Endodermal cell (in vitro differentiated cells): ENCODE data around the gene BMPR1B. TPM values are rescaled to one million over a fixed set of nuclear protein-coding genes. Genes with fewer than 3 reads are reported as not detected.

ENCODE experiments used
- DNase-seq: peaks from one replicate; pipeline ENCODE4 v3.0.0-alpha.2; 2017
- H3K27ac ChIP-seq: 2 replicates; pipeline ENCODE4 v1.5.1; 2013; ENCODE audit warnings: mild to moderate bottlenecking, low read depth, low read length, moderate library complexity
- H3K27me3 ChIP-seq: 2 replicates; pipeline ENCODE4 v1.6.1; 2013; ENCODE audit warnings: mild to moderate bottlenecking, low read length, moderate library complexity; ENCODE audit not compliant: insufficient read depth, control insufficient read depth, poor library complexity, severe bottlenecking
- H3K36me3 ChIP-seq: 2 replicates; pipeline ENCODE4 v1.7.0; 2013; ENCODE audit warnings: mild to moderate bottlenecking, low read length, moderate library complexity; ENCODE audit not compliant: control insufficient read depth, insufficient read depth
- H3K4me1 ChIP-seq: one replicate; pipeline ENCODE4 v1.7.0; 2013; ENCODE audit warnings: low read length; ENCODE audit not compliant: control insufficient read depth, insufficient read depth
- H3K4me3 ChIP-seq: 2 replicates; pipeline ENCODE4 v1.5.1; 2013; ENCODE audit warnings: mild to moderate bottlenecking, low read length, moderate library complexity
- H3K9ac ChIP-seq: 2 replicates; pipeline ENCODE4 v1.6.1; 2013; ENCODE audit warnings: mild to moderate bottlenecking, low read length, moderate library complexity; ENCODE audit not compliant: poor library complexity, severe bottlenecking; ENCODE audit errors: extremely low read depth
- H3K9me3 ChIP-seq: 2 replicates; pipeline ENCODE4 v1.6.1; 2013; ENCODE audit warnings: mild to moderate bottlenecking, low read length, moderate library complexity; ENCODE audit not compliant: control insufficient read depth
- H3K27ac Mint-ChIP-seq: 2 replicates; pipeline ENCODE4 v1.8.0; 2020; ENCODE audit warnings: mixed read lengths
- H3K27me3 Mint-ChIP-seq: 2 replicates; pipeline ENCODE4 v1.8.0; 2021; ENCODE audit warnings: mild to moderate bottlenecking, mixed read lengths; ENCODE audit not compliant: insufficient read depth
- H3K36me3 Mint-ChIP-seq: 2 replicates; pipeline ENCODE4 v1.8.0; 2020; ENCODE audit warnings: low read depth, mixed read lengths
- H3K4me1 Mint-ChIP-seq: 2 replicates; pipeline ENCODE4 v1.8.0; 2020; ENCODE audit warnings: mixed read lengths
- H3K4me3 Mint-ChIP-seq: 2 replicates; pipeline ENCODE4 v1.8.0; 2020; ENCODE audit warnings: mild to moderate bottlenecking, moderate library complexity, mixed read lengths
- H3K9me3 Mint-ChIP-seq: 2 replicates; pipeline ENCODE4 v1.8.0; 2020; ENCODE audit warnings: mild to moderate bottlenecking, mixed read lengths
- WGBS, 2 experiments: methylation state at CpG; one replicate each; pipeline versions ENCODE4 v1.1.5 to v1.1.7; 2013; ENCODE audit warnings: missing lambda C conversion rate in 2 of 2, mixed read lengths in 1 of 2; ENCODE audit not compliant: insufficient coverage in 1 of 2, insufficient read length in 1 of 2; 5-methylcytosine and 5-hydroxymethylcytosine counted together
- total RNA-seq, 2 donors: library from RNA; stranded (reverse); fragmentation: NEBNext Ultra II Directional in 1 of 2; extraction: Animal tissue kit (Norgen Biotek cat#: 25700) in 1 of 2; gene quantifications; 2 replicates in 1 of 2; 3 replicates in 1 of 2; pipeline ENCODE4 v1.2.1, GENCODE V29; 2021
- TF ChIP-seq, protein P1 (sequence below): fragments of 200-600 bp; sonication (generic); conservative IDR thresholded peaks from 2 replicates; pipeline ENCODE4 v1.5.0; 2021; ENCODE audit warnings: antibody characterized with exemption, mild to moderate bottlenecking

Gene BMPR1B
- total RNA-seq, 2 donors from 2014 or later: 2.8 to 3.6 TPM

DNA sequence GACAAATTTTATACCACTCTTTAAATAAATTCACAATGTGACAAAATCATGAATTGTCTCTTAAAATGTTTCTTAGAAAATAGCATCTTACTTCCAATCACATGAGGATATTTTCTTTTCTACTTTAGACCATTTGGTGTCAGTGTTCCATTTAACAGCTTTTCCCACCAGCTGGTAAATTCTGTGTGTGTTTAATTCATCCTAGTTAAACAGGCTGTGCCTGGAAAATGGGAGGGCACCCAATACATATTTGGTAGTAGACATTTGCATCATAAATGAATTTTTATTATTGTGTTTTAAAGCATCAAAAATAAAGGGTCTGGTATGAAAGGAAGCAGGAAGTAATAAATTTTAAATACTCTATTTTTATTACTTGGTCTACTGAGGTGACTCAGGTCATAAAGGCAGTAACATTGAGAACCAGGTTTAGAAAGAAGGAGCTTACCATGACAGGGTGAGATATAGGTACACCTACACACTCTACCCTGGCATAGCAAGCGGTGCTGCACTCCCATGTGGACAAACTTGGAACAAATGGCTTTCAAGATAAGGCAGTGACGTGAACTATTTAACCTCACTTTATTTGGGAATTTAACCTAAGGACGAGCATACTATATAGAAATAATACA lies 344.5 kb downstream of the BMPR1B start:
- peaks cover 32% of the 10 kb centered on the region for H3K27me3 ChIP-seq
- no peak overlapping the region for H3K9ac ChIP-seq
- H3K4me3 Mint-ChIP-seq: no peak overlapping the region
- H3K36me3 ChIP-seq: no peaks in the 10 kb centered on the region
- no peak overlapping the region for H3K27ac Mint-ChIP-seq
- no peaks in the 10 kb centered on the region for H3K4me1 ChIP-seq
- H3K9me3 Mint-ChIP-seq: no peaks in the 10 kb centered on the region
- DNase-seq: no peak
- H3K27me3 Mint-ChIP-seq: peaks cover 6% of the 10 kb centered on the region
- peaks cover 5% of the 10 kb centered on the region for H3K4me1 Mint-ChIP-seq
- no peaks in the 10 kb centered on the region for H3K9me3 ChIP-seq
- H3K36me3 Mint-ChIP-seq: no peaks in the 10 kb centered on the region
- TF ChIP-seq, protein P1, sequence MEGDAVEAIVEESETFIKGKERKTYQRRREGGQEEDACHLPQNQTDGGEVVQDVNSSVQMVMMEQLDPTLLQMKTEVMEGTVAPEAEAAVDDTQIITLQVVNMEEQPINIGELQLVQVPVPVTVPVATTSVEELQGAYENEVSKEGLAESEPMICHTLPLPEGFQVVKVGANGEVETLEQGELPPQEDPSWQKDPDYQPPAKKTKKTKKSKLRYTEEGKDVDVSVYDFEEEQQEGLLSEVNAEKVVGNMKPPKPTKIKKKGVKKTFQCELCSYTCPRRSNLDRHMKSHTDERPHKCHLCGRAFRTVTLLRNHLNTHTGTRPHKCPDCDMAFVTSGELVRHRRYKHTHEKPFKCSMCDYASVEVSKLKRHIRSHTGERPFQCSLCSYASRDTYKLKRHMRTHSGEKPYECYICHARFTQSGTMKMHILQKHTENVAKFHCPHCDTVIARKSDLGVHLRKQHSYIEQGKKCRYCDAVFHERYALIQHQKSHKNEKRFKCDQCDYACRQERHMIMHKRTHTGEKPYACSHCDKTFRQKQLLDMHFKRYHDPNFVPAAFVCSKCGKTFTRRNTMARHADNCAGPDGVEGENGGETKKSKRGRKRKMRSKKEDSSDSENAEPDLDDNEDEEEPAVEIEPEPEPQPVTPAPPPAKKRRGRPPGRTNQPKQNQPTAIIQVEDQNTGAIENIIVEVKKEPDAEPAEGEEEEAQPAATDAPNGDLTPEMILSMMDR: peak; percentile 45
- no peak overlapping the region for H3K4me3 ChIP-seq
- no peak overlapping the region for H3K27ac ChIP-seq
- 92 to 100% methylated on average over 1 to 3 of the region's 3 CpGs for WGBS, 2 experiments

- Mint-ChIP-seq H3K27me3 (peaks cover 10% of the 10 kb centered on the region), H3K27ac (no peak overlapping the region), H3K36me3 (no peaks in the 10 kb centered on the region), H3K4me3 (no peak overlapping the region), H3K4me1 (peaks cover 15% of the 10 kb centered on the region), H3K9me3 (no peaks in the 10 kb centered on the region)
- no peak for DNase-seq
- no peaks in the 10 kb centered on the region for H3K36me3 ChIP-seq
- no peak overlapping the region for H3K9ac ChIP-seq
- no peak overlapping the region for H3K4me3 ChIP-seq
- 91 to 95% methylated on average over 3 to 4 of the region's 4 CpGs for WGBS, 2 experiments
- no peak overlapping the region for H3K27ac ChIP-seq
- TF ChIP-seq, protein P1: no peak
- no peaks in the 10 kb centered on the region for H3K4me1 ChIP-seq
- no peaks in the 10 kb centered on the region for H3K9me3 ChIP-seq
- H3K27me3 ChIP-seq: peaks cover 43% of the 10 kb centered on the region
Measured at GRCh38 chr4:95105112-95105511, 347.4 kb downstream of the BMPR1B start.

DNA sequence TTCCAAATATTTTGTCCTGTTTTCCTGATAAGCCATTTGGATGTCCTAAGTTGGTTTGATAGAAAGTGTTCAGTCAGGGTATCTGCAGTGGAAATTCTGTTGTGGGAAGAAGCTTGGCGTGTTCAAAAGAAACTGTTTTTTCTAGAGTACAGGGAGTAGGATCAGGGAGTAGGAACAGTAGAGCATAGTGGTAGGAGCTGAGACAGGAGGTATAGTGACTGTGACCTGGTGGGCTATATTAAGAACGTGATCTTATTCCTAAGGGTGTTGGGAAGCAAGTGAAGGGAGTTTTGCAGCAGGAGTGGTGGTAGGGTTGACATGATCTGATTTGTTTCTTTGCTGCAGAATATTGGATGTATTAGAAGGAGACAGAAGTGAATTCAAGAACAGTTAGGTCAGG lies 348.2 kb downstream of the BMPR1B start:
- Histone ChIP-seq H3K4me3 (no peak overlapping the region), H3K36me3 (no peaks in the 10 kb centered on the region), H3K27ac (no peak overlapping the region), H3K4me1 (no peaks in the 10 kb centered on the region), H3K9me3 (no peaks in the 10 kb centered on the region), H3K27me3 (peaks cover 51% of the 10 kb centered on the region), H3K9ac (no peak overlapping the region)
- peaks cover 19% of the 10 kb centered on the region for H3K27me3 Mint-ChIP-seq
- DNase-seq: no peak
- no peak overlapping the region for H3K27ac Mint-ChIP-seq
- no peaks in the 10 kb centered on the region for H3K9me3 Mint-ChIP-seq
- 75 to 90% methylated on average over 1 to 2 of the region's 2 CpGs for WGBS, 2 experiments
- no peak overlapping the region for H3K4me3 Mint-ChIP-seq
- TF ChIP-seq, protein P1: no peak
- H3K4me1 Mint-ChIP-seq: peaks cover 18% of the 10 kb centered on the region
- H3K36me3 Mint-ChIP-seq: no peaks in the 10 kb centered on the region
